HepG2 (cell line): Measurements from ENCODE around the gene MRPL30. TPM values are rescaled to one million over a fixed set of nuclear protein-coding genes. Genes with fewer than 3 reads are reported as not detected.

Experiments used
- ARID3A ChIP-seq: IDR thresholded peaks from 2 replicates; pipeline ENCODE4 v1.6.1; 2012; ENCODE audit warnings: low read depth, low read length, improper control_type of control experiment
- ARID5B ChIP-seq: IDR thresholded peaks from 2 replicates; pipeline ENCODE4 v1.4.0; 2020; ENCODE audit warnings: mild to moderate bottlenecking, missing genetic modification reagents
- ATF3 ChIP-seq: sonication (generic); formaldehyde crosslinking; IDR thresholded peaks from 2 replicates; pipeline ENCODE4 v1.4.0; 2020; ENCODE audit warnings: missing genetic modification reagents
- ETS1 ChIP-seq: sonication (generic); formaldehyde crosslinking; IDR thresholded peaks from 2 replicates; pipeline ENCODE4 v1.4.0; 2020; ENCODE audit warnings: missing genetic modification reagents
- KAT7 ChIP-seq: IDR thresholded peaks from 2 replicates; pipeline ENCODE4 v1.6.1; 2018; ENCODE audit warnings: borderline replicate concordance, missing compliant biosample characterization
- MTF1 ChIP-seq: sonication (generic); formaldehyde crosslinking; IDR thresholded peaks from 2 replicates; pipeline ENCODE4 v1.5.0; 2020; ENCODE audit warnings: missing genetic modification reagents
- RCOR2 ChIP-seq: IDR thresholded peaks from 2 replicates; pipeline ENCODE4 v1.6.1; 2016; ENCODE audit warnings: missing biosample characterization, missing genetic modification reagents
- RFXANK ChIP-seq: IDR thresholded peaks from 2 replicates; pipeline ENCODE4 v1.6.1; 2016
- SIN3A ChIP-seq: IDR thresholded peaks from 2 replicates; pipeline ENCODE4 v1.6.1; 2011; ENCODE audit warnings: low read depth, mild to moderate bottlenecking, control low read depth, low read length, borderline replicate concordance
- TRAFD1 ChIP-seq: sonication (generic); formaldehyde crosslinking; IDR thresholded peaks from 2 replicates; pipeline ENCODE4 v1.5.1; 2020; ENCODE audit warnings: missing genetic modification reagents, mild to moderate bottlenecking, borderline replicate concordance
- ZFP62 ChIP-seq: sonication (generic); formaldehyde crosslinking; IDR thresholded peaks from 2 replicates; pipeline ENCODE4 v1.4.0; 2020; ENCODE audit warnings: missing genetic modification reagents
- ZNF224 ChIP-seq: sonication (generic); formaldehyde crosslinking; IDR thresholded peaks from 2 replicates; pipeline ENCODE4 v1.5.0; 2020; ENCODE audit warnings: mild to moderate bottlenecking, missing genetic modification reagents
- ZNF343 ChIP-seq: sonication (generic); formaldehyde crosslinking; IDR thresholded peaks from 2 replicates; pipeline ENCODE4 v1.4.0; 2020; ENCODE audit warnings: mild to moderate bottlenecking, missing genetic modification reagents
- ZNF614 ChIP-seq: IDR thresholded peaks from 2 replicates; pipeline ENCODE4 v1.6.1; 2018; ENCODE audit warnings: missing biosample characterization, missing genetic modification reagents, inconsistent platforms, borderline replicate concordance
- ZNF652 ChIP-seq: IDR thresholded peaks from 2 replicates; pipeline ENCODE4 v1.6.1; 2016; ENCODE audit warnings: low read depth, borderline replicate concordance
- ZNF772 ChIP-seq: sonication (generic); formaldehyde crosslinking; IDR thresholded peaks from 2 replicates; pipeline ENCODE4 v1.5.0; 2020; ENCODE audit warnings: mild to moderate bottlenecking, missing genetic modification reagents
- ZNF800 ChIP-seq: sonication (generic); formaldehyde crosslinking; IDR thresholded peaks from 2 replicates; pipeline ENCODE4 v1.4.0; 2020; ENCODE audit warnings: missing genetic modification reagents
- ZSCAN22 ChIP-seq: sonication (generic); formaldehyde crosslinking; IDR thresholded peaks from 2 replicates; pipeline ENCODE4 v1.4.0; 2020; ENCODE audit warnings: mild to moderate bottlenecking, missing genetic modification reagents
- polyA plus RNA-seq, 8 experiments: library from polyadenylated mRNA; depleted of rRNA in 3 of 8; stranded (reverse) in 7 of 8; unstranded in 1 of 8; fragments of >200 nt; fragmentation: Illumina TruSeq in 4 of 8; extraction: Trizol in 4 of 8; gene quantifications; 2 replicates each; pipeline versions ENCODE4 v1.2.1 to v1.2.3, GENCODE V29; 2011 to 2016; ENCODE audit warnings: low read depth in 4 of 8, missing spikeins in 1 of 8, mixed read lengths in 1 of 8; ENCODE audit not compliant: insufficient read depth in 1 of 8
- total RNA-seq, 5 experiments: library from RNA; depleted of rRNA; stranded (reverse); fragments of >200 nt; fragmentation: Illumina TruSeq; extraction: Trizol; gene quantifications; 2 replicates each; pipeline ENCODE4 v1.2.3, GENCODE V29; 2016; ENCODE audit warnings: low read depth in 1 of 5

MRPL30 gene
- total and polyA plus RNA-seq, 2 of the 13 experiments (the other 11 are each of a cell fraction or from before 2014, with no cell fraction given), result 30.2 to 75.3 TPM

- TF ChIP-seq KAT7 (CRISPR knock-in tag), result peak; percentile 78; the same call in 1 of the 2 replicates
- 0 out of 2 replicates have a peak, but pooled peaks have one; percentile 53 for TF ChIP-seq ZSCAN22
- TF ChIP-seq MTF1 (CRISPR knock-in tag), result no peak
- peak; percentile 100 for TF ChIP-seq ZNF772
- no peak for TF ChIP-seq ARID3A
- TF ChIP-seq RCOR2 (CRISPR knock-in tag), result no peak
- peak; percentile 81 for TF ChIP-seq ZNF800 (CRISPR knock-in tag)
- peak; percentile 70; the same call in 1 of the 2 replicates for TF ChIP-seq ATF3
- peak; percentile 99 for TF ChIP-seq ZNF343
- peak; percentile 100 for TF ChIP-seq ZNF224 (CRISPR knock-in tag)
- TF ChIP-seq ZNF652 (CRISPR knock-in tag), result 0 out of 2 replicates have a peak, but pooled peaks have one; percentile 36
- TF ChIP-seq ZFP62 (CRISPR knock-in tag), result no peak; the same call in 1 of the 2 replicates
- peak; percentile 87 for TF ChIP-seq ARID5B (CRISPR knock-in tag)
- TF ChIP-seq ZNF614, result peak; percentile 95; the same call in 1 of the 2 replicates
- peak; percentile 94 for TF ChIP-seq RFXANK (CRISPR knock-in tag)
- TF ChIP-seq ETS1 (CRISPR knock-in tag), result peak; percentile 31; the same call in 1 of the 2 replicates
- TF ChIP-seq TRAFD1 (CRISPR knock-in tag), result no peak; the same call in 1 of the 2 replicates
- TF ChIP-seq SIN3A, result peak; percentile 94; the same call in 1 of the 2 replicates
These were observed 26.1 kb upstream of the MRPL30 start, which contains the start of the genes LIPT1 and TSGA10 (continued) for GRCh38 chr2:99154643-99155536.
